Fibroblast of lung (primary cell): ENCODE results near the gene VPS26C.

ENCODE experiments used
- CTCF ChIP-seq, 2 donors: IDR thresholded peaks in 1 of 2; conservative IDR thresholded peaks in 1 of 2; 1 replicate in 1 of 2; 2 replicates in 1 of 2; pipeline ENCODE4 v1.5.1; 2011 to 2012; ENCODE audit warnings: low read length in 2 of 2, control low read depth in 1 of 2, inconsistent platforms in 1 of 2, low read depth in 1 of 2, mild to moderate bottlenecking in 1 of 2
- EZH2 ChIP-seq: IDR thresholded peaks from 2 replicates; pipeline ENCODE4 v1.5.1; 2012; ENCODE audit warnings: low read length, control low read depth, mild to moderate bottlenecking; ENCODE audit errors: missing control alignments

GRCh38 chr21:37224861-37225839 lies 42.0 kb downstream of the VPS26C start:
- TF ChIP-seq CTCF (conservative IDR thresholded peaks at IDR 0.05 in 1 of 2, IDR thresholded peaks at IDR 0.05 in 1 of 2; ENCODE audit: low read depth in 1 of 2, low read length in 2 of 2) (no peak), EZH2 (no peak)
